Mesendoderm (in vitro differentiated cells): ENCODE data around the gene MEIS2.

ENCODE experiments used
- DNase-seq: peaks from one replicate; pipeline ENCODE4 v3.0.0; 2013
- H2AK5ac ChIP-seq: 2 replicates; pipeline ENCODE4 v1.6.1; 2013; ENCODE audit warnings: low read length, inconsistent platforms
- H2BK120ac ChIP-seq: 2 replicates; pipeline ENCODE4 v1.6.1; 2013; ENCODE audit warnings: low read depth, mild to moderate bottlenecking, low read length, moderate library complexity, mixed read lengths
- H2BK15ac ChIP-seq: replicated peaks from 2 replicates; pipeline ENCODE4 v1.6.1; 2013; ENCODE audit warnings: low read depth, mild to moderate bottlenecking, moderate library complexity
- H2BK5ac ChIP-seq: 2 replicates; pipeline ENCODE4 v1.6.1; 2013; ENCODE audit warnings: low read length, inconsistent platforms
- H3K18ac ChIP-seq: 2 replicates; pipeline ENCODE4 v1.6.1; 2013; ENCODE audit warnings: mild to moderate bottlenecking, low read length, mixed read lengths
- H3K23ac ChIP-seq: one replicate; pipeline ENCODE4 v1.6.1; 2013; ENCODE audit warnings: low read length
- H3K27ac ChIP-seq: 2 replicates; pipeline ENCODE4 v1.5.1; 2013; ENCODE audit warnings: low read depth, mild to moderate bottlenecking, inconsistent platforms, low read length, moderate library complexity
- H3K27me3 ChIP-seq: 2 replicates; pipeline ENCODE4 v1.6.1; 2013; ENCODE audit warnings: low read length, control low read depth, mild to moderate bottlenecking, inconsistent platforms; ENCODE audit not compliant: insufficient read depth, poor library complexity
- H3K36me3 ChIP-seq: 2 replicates; pipeline ENCODE4 v1.6.1; 2013; ENCODE audit warnings: low read length, inconsistent platforms; ENCODE audit not compliant: control insufficient read depth, insufficient read depth
- H3K4ac ChIP-seq: one replicate; pipeline ENCODE4 v1.6.1; 2013; ENCODE audit warnings: low read depth, mild to moderate bottlenecking, low read length, moderate library complexity
- H3K4me1 ChIP-seq: 2 replicates; pipeline ENCODE4 v1.6.1; 2013; ENCODE audit warnings: low read depth, low read length, inconsistent platforms; ENCODE audit not compliant: control insufficient read depth
- H3K4me2 ChIP-seq: 2 replicates; pipeline ENCODE4 v1.6.1; 2013; ENCODE audit warnings: low read length
- H3K4me3 ChIP-seq: 2 replicates; pipeline ENCODE4 v1.5.1; 2013; ENCODE audit warnings: mild to moderate bottlenecking, low read length
- H3K56ac ChIP-seq: one replicate; pipeline ENCODE4 v1.6.1; 2013; ENCODE audit warnings: low read length
- H3K79me1 ChIP-seq: 2 replicates; pipeline ENCODE4 v1.6.1; 2013; ENCODE audit warnings: low read length, inconsistent platforms
- H3K79me2 ChIP-seq: 2 replicates; pipeline ENCODE4 v1.6.1; 2013; ENCODE audit warnings: mild to moderate bottlenecking, low read length; ENCODE audit not compliant: control insufficient read depth, insufficient read depth
- H3K9ac ChIP-seq: 2 replicates; pipeline ENCODE4 v1.6.1; 2013; ENCODE audit warnings: low read length, inconsistent platforms
- H4K5ac ChIP-seq: one replicate; pipeline ENCODE4 v1.6.1; 2013; ENCODE audit warnings: low read length
- H4K8ac ChIP-seq: one replicate; pipeline ENCODE4 v1.6.1; 2013; ENCODE audit warnings: low read depth, mild to moderate bottlenecking, control low read depth, low read length, moderate library complexity
- WGBS: extraction: QIAGEN DNeasy Blood & Tissue Kit; methylation state at CpG from one replicate; pipeline ENCODE4 v1.1.7; 2013; ENCODE audit warnings: low lambda C conversion rate, missing lambda C conversion rate; ENCODE audit not compliant: insufficient coverage; ENCODE audit errors: extremely low coverage; 5-methylcytosine and 5-hydroxymethylcytosine counted together

Gene MEIS2

GRCh38 chr15:36972704-36973103 is 127.6 kb downstream of the MEIS2 start:
- H2BK5ac ChIP-seq = no peak overlapping the region
- no peak overlapping the region for H2BK120ac ChIP-seq
- H3K79me1 ChIP-seq = no peaks in the 10 kb centered on the region
- H3K27me3 ChIP-seq = no peaks in the 10 kb centered on the region
- no peak overlapping the region for H2BK15ac ChIP-seq
- no peak overlapping the region for H3K56ac ChIP-seq
- no peak overlapping the region for H3K4ac ChIP-seq
- no peak for DNase-seq
- no peak overlapping the region for H3K4me2 ChIP-seq
- H4K8ac ChIP-seq = no peak overlapping the region
- H2AK5ac ChIP-seq = no peak overlapping the region
- no peaks in the 10 kb centered on the region for H3K4me1 ChIP-seq
- H3K4me3 ChIP-seq = no peak overlapping the region
- no CpG with 5 or more reads among the region's 3 CpGs for WGBS
- H3K27ac ChIP-seq = no peak overlapping the region
- H3K36me3 ChIP-seq = no peaks in the 10 kb centered on the region
- no peak overlapping the region for H4K5ac ChIP-seq
- no peak overlapping the region for H3K23ac ChIP-seq
- no peaks in the 10 kb centered on the region for H3K79me2 ChIP-seq
- H3K18ac ChIP-seq = no peak overlapping the region
- H3K9ac ChIP-seq = no peak overlapping the region

- WGBS = no CpG with 5 or more reads among the region's 5 CpGs
- Histone ChIP-seq H3K4ac (no peak overlapping the region), H4K5ac (no peak overlapping the region)
Measured at GRCh38 chr15:36970522-36970921, 129.8 kb downstream of the MEIS2 start.

GRCh38 chr15:36967929-36968328 is 132.4 kb downstream of the MEIS2 start:
- Histone ChIP-seq H3K4me1 (no peaks in the 10 kb centered on the region), H3K4me2 (no peak overlapping the region), H2AK5ac (no peak overlapping the region), H2BK15ac (no peak overlapping the region), H3K36me3 (no peaks in the 10 kb centered on the region), H3K27me3 (no peaks in the 10 kb centered on the region), H3K18ac (no peak overlapping the region), H3K23ac (no peak overlapping the region), H4K8ac (no peak overlapping the region), H3K56ac (no peak overlapping the region), H2BK120ac (no peak overlapping the region), H3K4ac (no peak overlapping the region), H2BK5ac (no peak overlapping the region), H4K5ac (no peak overlapping the region), H3K4me3 (no peak overlapping the region), H3K79me1 (no peaks in the 10 kb centered on the region), H3K27ac (no peak overlapping the region), H3K79me2 (no peaks in the 10 kb centered on the region), H3K9ac (no peak overlapping the region)
- WGBS = no CpG with 5 or more reads among the region's 4 CpGs
- no peak for DNase-seq

More at GRCh38 chr15:36970522-36970921, 129.8 kb downstream of the MEIS2 start:
- H3K56ac ChIP-seq = no peak overlapping the region
- no peak overlapping the region for H3K9ac ChIP-seq
- H2BK15ac ChIP-seq = no peak overlapping the region
- H3K18ac ChIP-seq = no peak overlapping the region
- H3K36me3 ChIP-seq = no peaks in the 10 kb centered on the region
- no peak overlapping the region for H4K8ac ChIP-seq
- H2AK5ac ChIP-seq = no peak overlapping the region
- H3K27ac ChIP-seq = no peak overlapping the region
- H2BK5ac ChIP-seq = no peak overlapping the region
- no peak overlapping the region for H3K4me2 ChIP-seq
- H3K79me2 ChIP-seq = no peaks in the 10 kb centered on the region
- H3K4me1 ChIP-seq = no peaks in the 10 kb centered on the region
- DNase-seq = no peak
- H3K4me3 ChIP-seq = no peak overlapping the region
- H3K79me1 ChIP-seq = no peaks in the 10 kb centered on the region
- no peaks in the 10 kb centered on the region for H3K27me3 ChIP-seq
- H3K23ac ChIP-seq = no peak overlapping the region
- no peak overlapping the region for H2BK120ac ChIP-seq

GRCh38 chr15:36966708-36967107 is 133.6 kb downstream of the MEIS2 start:
- H3K4ac ChIP-seq = no peak overlapping the region
- no peak overlapping the region for H2BK15ac ChIP-seq
- no peaks in the 10 kb centered on the region for H3K79me1 ChIP-seq
- H2BK120ac ChIP-seq = no peak overlapping the region
- no peak overlapping the region for H4K8ac ChIP-seq
- H3K27me3 ChIP-seq = no peaks in the 10 kb centered on the region
- no peak overlapping the region for H4K5ac ChIP-seq
- no peak overlapping the region for H3K27ac ChIP-seq
- H2AK5ac ChIP-seq = no peak overlapping the region
- no peak overlapping the region for H3K4me3 ChIP-seq
- H3K18ac ChIP-seq = no peak overlapping the region
- no peaks in the 10 kb centered on the region for H3K36me3 ChIP-seq
- DNase-seq = no peak
- no peaks in the 10 kb centered on the region for H3K79me2 ChIP-seq
- no peak overlapping the region for H3K9ac ChIP-seq
- H3K4me1 ChIP-seq = no peaks in the 10 kb centered on the region
- no peak overlapping the region for H2BK5ac ChIP-seq
- no peak overlapping the region for H3K23ac ChIP-seq
- H3K56ac ChIP-seq = no peak overlapping the region
- H3K4me2 ChIP-seq = no peak overlapping the region

GRCh38 chr15:36965570-36966342 is 134.6 kb downstream of the MEIS2 start:
- no CpG with 5 or more reads among the region's 4 CpGs for WGBS
- Histone ChIP-seq H3K18ac (no peak overlapping the region), H3K79me1 (no peaks in the 10 kb centered on the region), H3K4me2 (no peak overlapping the region), H4K5ac (no peak overlapping the region), H3K27ac (no peak overlapping the region), H4K8ac (no peak overlapping the region), H3K4ac (no peak overlapping the region), H3K36me3 (no peaks in the 10 kb centered on the region), H3K79me2 (no peaks in the 10 kb centered on the region), H3K23ac (no peak overlapping the region), H2BK5ac (no peak overlapping the region), H2BK15ac (no peak overlapping the region), H3K27me3 (no peaks in the 10 kb centered on the region), H3K4me1 (no peaks in the 10 kb centered on the region), H3K9ac (no peak overlapping the region), H3K56ac (no peak overlapping the region), H2BK120ac (no peak overlapping the region), H2AK5ac (no peak overlapping the region), H3K4me3 (no peak overlapping the region)
- no peak for DNase-seq

GRCh38 chr15:36964626-36965025 is 135.7 kb downstream of the MEIS2 start:
- Histone ChIP-seq H2BK15ac (no peak overlapping the region), H3K27ac (no peak overlapping the region), H3K4me1 (no peaks in the 10 kb centered on the region)

More at GRCh38 chr15:36964626-36965025, 135.7 kb downstream of the MEIS2 start:
- H3K18ac ChIP-seq = no peak overlapping the region
- H3K79me2 ChIP-seq = no peaks in the 10 kb centered on the region
- H2BK120ac ChIP-seq = no peak overlapping the region
- H3K79me1 ChIP-seq = no peaks in the 10 kb centered on the region
- H2AK5ac ChIP-seq = no peak overlapping the region
- no peak overlapping the region for H3K9ac ChIP-seq
- H3K4me3 ChIP-seq = no peak overlapping the region
- no peaks in the 10 kb centered on the region for H3K36me3 ChIP-seq
- H3K56ac ChIP-seq = no peak overlapping the region
- H3K27me3 ChIP-seq = no peaks in the 10 kb centered on the region
- H3K23ac ChIP-seq = no peak overlapping the region
- H3K4me2 ChIP-seq = no peak overlapping the region
- no peak for DNase-seq
- no peak overlapping the region for H4K8ac ChIP-seq
- H2BK5ac ChIP-seq = no peak overlapping the region
- H3K4ac ChIP-seq = no peak overlapping the region
- H4K5ac ChIP-seq = no peak overlapping the region
